Mucosa of descending colon (tissue), 3 donors: ENCODE results near the gene CEACAM18. TPM values are rescaled to one million over a fixed set of nuclear protein-coding genes. Genes with fewer than 3 reads are reported as not detected.

Source experiments
- ATAC-seq: fragments of 200-7000 bp; cut with Tn5 transposase; one replicate; pipeline ENCODE4 v1.9.1; 2020; ENCODE audit warnings: mild to moderate bottlenecking, moderate library complexity
- DNase-seq, 3 donors: peaks; one replicate each; pipeline ENCODE4 v3.0.0-alpha.2; 2020
- H3K36me3 ChIP-seq: fragments of 200-600 bp; one replicate; pipeline ENCODE4 v1.8.0; 2021; ENCODE audit warnings: low read depth, mild to moderate bottlenecking
- H3K4me1 ChIP-seq: fragments of 200-600 bp; one replicate; pipeline ENCODE4 v1.8.0; 2021; ENCODE audit warnings: low read depth, mild to moderate bottlenecking
- H3K4me3 ChIP-seq: fragments of 200-600 bp; one replicate; pipeline ENCODE4 v1.8.0; 2021; ENCODE audit warnings: mild to moderate bottlenecking
- H3K9me3 ChIP-seq: fragments of 200-600 bp; one replicate; pipeline ENCODE4 v1.8.0; 2021; ENCODE audit warnings: mild to moderate bottlenecking
- intact Hi-C, 2 donors: fragments of 100-400 bp; cut with DNase I in 1 of 2; cut with micrococcal nuclease in 1 of 2; formaldehyde crosslinking; loops; one replicate each; pipeline versions ENCODE4 v1.11.0 to v1.11.1; 2022; cut with DNase I, micrococcal nuclease
- total RNA-seq, 3 donors: library from RNA; stranded (reverse); fragmentation: NEBNext Ultra II Directional in 2 of 3; extraction: Animal tissue kit (Norgen Biotek cat#: 25700) in 2 of 3; gene quantifications; one replicate each; pipeline versions ENCODE4 v1.2.1 to v1.2.4, GENCODE V29; 2021 to 2023
- TF ChIP-seq, protein P1 (sequence below): fragments of 200-600 bp; IDR thresholded peaks from one replicate; pipeline ENCODE4 v1.8.0; 2022; ENCODE audit warnings: antibody characterized with exemption, mild to moderate bottlenecking
- donor health status: DM: no; HTN: no; CAD: no; lungs with moderate emphysema.
- donor health status: DM: no; HTN: no; CAD: no.
- donor health status: DM: no; HTN: yes; CAD: no.

The CEACAM18 gene
- total RNA-seq, 3 donors from 2014 or later = 0.58 TPM; not detected in 2

DNA sequence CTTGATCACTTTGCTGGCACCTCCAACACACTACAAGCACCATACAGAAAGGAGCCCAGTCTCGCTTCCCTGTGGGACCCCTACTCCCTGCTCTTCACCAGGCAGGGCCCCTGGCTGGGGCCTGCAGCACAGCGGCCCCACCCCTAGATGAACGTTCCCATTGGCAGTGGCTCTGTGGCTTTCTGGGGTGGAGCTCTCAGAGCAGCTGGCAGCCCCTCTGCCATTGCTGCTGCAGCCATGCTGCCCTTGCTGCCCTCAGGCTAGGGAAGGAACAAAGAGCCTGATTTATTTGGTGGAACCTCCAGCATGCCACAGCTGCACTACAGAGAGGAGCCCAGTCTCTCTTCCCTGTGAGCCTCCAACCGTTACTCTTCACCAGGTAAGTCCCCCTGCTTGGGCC is 47.3 kb downstream of the CEACAM18 start:
- intact Hi-C loops = no loop called here
- DNase-seq (no peak), ATAC-seq (no peak)
- TF ChIP-seq, protein P1, sequence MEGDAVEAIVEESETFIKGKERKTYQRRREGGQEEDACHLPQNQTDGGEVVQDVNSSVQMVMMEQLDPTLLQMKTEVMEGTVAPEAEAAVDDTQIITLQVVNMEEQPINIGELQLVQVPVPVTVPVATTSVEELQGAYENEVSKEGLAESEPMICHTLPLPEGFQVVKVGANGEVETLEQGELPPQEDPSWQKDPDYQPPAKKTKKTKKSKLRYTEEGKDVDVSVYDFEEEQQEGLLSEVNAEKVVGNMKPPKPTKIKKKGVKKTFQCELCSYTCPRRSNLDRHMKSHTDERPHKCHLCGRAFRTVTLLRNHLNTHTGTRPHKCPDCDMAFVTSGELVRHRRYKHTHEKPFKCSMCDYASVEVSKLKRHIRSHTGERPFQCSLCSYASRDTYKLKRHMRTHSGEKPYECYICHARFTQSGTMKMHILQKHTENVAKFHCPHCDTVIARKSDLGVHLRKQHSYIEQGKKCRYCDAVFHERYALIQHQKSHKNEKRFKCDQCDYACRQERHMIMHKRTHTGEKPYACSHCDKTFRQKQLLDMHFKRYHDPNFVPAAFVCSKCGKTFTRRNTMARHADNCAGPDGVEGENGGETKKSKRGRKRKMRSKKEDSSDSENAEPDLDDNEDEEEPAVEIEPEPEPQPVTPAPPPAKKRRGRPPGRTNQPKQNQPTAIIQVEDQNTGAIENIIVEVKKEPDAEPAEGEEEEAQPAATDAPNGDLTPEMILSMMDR = no peak
- H3K4me3 ChIP-seq = no peak overlapping the region
- no peaks in the 10 kb centered on the region for H3K9me3 ChIP-seq
- H3K4me1 ChIP-seq = no peaks in the 10 kb centered on the region
- no peaks in the 10 kb centered on the region for H3K36me3 ChIP-seq

DNA sequence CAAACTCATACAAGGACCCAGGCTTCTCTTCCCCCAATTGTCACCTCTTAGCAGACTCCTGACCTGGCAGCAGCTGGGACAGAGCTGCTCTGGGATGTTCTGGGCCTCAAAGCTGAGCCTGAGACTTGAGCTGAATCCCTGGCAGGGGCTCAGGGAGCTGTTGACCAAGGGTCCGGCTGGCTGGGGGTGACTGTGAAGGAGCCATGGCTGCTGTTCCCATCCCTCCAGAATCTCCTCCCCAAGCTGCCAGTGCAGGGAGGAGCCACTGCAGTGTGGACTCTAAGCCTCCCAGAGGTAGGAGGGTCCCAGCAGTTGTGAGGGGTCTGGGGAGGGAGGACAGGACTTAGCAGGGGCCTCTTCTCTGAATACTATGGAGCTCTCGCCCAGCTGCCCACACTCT is 51.0 kb downstream of the CEACAM18 start:
- no peak for ATAC-seq
- no peak for DNase-seq
- Histone ChIP-seq H3K4me1 (no peaks in the 10 kb centered on the region), H3K4me3 (no peak overlapping the region), H3K36me3 (no peaks in the 10 kb centered on the region), H3K9me3 (no peaks in the 10 kb centered on the region)
- intact Hi-C loops = no loop called here
- TF ChIP-seq, protein P1 = no peak

DNA sequence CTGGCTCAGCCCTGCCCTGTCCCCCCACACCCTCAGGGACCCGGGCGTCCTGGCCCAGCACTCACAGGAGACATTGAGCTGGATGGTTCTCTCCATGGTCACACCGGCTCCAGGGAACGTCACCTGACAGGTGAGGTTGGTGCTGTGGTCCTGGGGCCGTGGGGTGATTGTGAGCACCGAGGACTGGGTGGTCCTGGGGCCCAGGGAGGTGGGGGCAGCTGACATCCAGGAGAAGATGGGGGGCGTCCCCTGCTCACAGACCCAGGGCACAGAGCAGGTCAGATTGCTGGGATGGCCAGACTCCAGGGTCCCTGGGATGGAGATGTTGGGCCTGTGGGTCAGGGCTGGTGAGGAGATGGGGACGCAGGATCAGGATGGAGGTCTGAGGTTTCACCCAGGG is 52.3 kb downstream of the CEACAM18 start:
- Histone ChIP-seq H3K9me3 (no peaks in the 10 kb centered on the region), H3K4me1 (no peaks in the 10 kb centered on the region), H3K4me3 (no peak overlapping the region), H3K36me3 (no peaks in the 10 kb centered on the region)
- TF ChIP-seq, protein P1 = no peak
- no peak for ATAC-seq
- DNase-seq = no peak
- intact Hi-C loops = no loop called here

DNA sequence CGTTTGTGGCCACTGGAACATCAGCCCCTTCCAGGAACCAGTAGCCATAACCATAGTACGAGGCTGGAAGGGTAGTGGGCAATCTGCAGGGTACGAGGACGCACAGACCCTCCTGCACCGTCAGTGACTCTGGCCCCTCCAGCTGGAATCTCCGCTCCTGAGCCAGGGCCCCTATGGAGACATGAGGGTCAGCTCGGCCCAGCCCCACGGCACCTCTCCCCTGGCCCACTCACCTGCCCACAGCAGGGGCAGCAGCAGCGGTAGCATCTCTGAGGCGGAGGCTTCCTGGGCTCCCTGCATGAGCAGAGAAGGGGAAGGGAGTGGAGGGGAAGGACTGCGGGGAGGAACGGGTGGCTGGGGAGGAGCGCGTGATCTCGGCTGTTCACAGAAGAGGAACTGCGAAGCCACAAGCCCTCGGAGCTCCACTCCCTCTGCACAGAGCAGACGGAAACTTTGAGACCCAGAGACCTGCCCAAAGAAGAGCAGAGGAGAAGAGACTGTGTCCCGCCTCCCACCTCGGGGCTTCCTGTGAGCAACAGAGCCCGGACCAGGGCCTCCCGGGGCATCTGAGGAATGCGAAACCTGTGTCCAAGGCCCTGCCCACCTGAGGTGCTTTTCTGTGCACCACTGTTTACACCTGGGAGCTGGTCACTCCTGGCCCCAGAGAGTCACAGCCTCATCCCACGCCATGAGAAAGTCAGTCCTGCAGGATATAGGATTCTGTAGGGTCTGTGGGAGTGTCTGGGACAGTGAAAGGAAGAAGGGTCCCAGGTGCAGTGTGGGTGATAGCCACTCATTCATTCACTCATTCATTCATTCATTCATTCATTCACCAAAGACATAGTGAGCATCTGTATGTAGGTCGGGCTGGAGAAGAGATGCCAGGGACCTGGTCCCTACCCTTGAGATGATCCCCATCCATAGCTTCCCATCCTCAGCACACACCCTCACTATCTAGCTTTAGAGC is 53.3 kb downstream of the CEACAM18 start, which contains the start of gene SIGLEC6:
Gene SIGLEC6 (minus strand): TSS at position 322 of the 967 bp plus-strand sequence. CDS start 22 bp downstream, at position 300.
- no peaks in the 10 kb centered on the region for H3K4me1 ChIP-seq
- ATAC-seq (peak; percentile 82), DNase-seq (peak; percentile 38 to 76 (median 59))
- intact Hi-C loops = no loop called here
- TF ChIP-seq, protein P1 = no peak
- no peaks in the 10 kb centered on the region for H3K36me3 ChIP-seq
- H3K9me3 ChIP-seq = no peaks in the 10 kb centered on the region
- no peak within 1 kb of the TSS for H3K4me3 ChIP-seq

DNA sequence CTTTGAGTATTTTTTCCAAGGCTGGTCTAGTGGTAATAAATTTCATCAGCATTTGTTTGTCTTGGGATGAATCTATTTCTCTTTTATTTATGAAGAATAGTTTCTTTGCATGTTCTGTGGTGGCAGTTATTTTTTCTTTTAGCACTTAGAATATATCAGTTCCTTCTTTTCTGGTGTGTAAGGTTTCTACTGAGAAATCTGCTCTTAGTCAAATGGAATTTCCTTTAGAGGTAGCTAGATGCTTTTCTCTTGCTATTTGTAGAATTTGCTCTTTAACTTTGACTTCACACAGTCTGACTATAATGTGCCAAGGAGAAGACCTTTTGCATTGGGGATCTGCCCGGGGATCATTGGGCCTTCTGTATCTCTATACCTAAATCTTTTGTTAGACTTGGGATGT is 57.2 kb downstream of the CEACAM18 start:
- intact Hi-C loops = no loop called here
- Histone ChIP-seq H3K9me3 (no peaks in the 10 kb centered on the region), H3K4me1 (no peaks in the 10 kb centered on the region), H3K36me3 (no peaks in the 10 kb centered on the region), H3K4me3 (no peak overlapping the region)
- DNase-seq (no peak), ATAC-seq (no peak)
- TF ChIP-seq, protein P1 = no peak
